Activated CD4-positive, alpha-beta T cell treated with anti-CD3 and anti-CD28 coated beads, Interleukin-2, amount 10 ng/mL, durations not matched to agents 7 days and 5 days (primary cell): ENCODE measurements around the gene IQGAP3. TPM values are rescaled to one million over a fixed set of nuclear protein-coding genes. Genes with fewer than 3 reads are reported as not detected.

Experiments used
- CTCF ChIA-PET: fragments of 350-600 bp; sonication (Branson Sonifier 250); formaldehyde crosslinking; loops from one replicate; lab custom pipeline; 2021; ENCODE audit warnings: antibody characterized with exemption; lab: Charles Lee
- POLR2A ChIA-PET: fragments of 350-600 bp; sonication (Branson Sonifier 250); formaldehyde crosslinking; loops from one replicate; lab custom pipeline; 2021; ENCODE audit warnings: antibody characterized with exemption; lab: Charles Lee
- DNase-seq: peaks from one replicate; pipeline ENCODE4 v3.0.0-alpha.2; 2020
- H3K27ac Mint-ChIP-seq: one replicate; pipeline ENCODE4 v1.8.0; 2021; ENCODE audit warnings: mild to moderate bottlenecking, moderate library complexity, mixed read lengths
- H3K27me3 Mint-ChIP-seq: one replicate; pipeline ENCODE4 v1.8.0; 2021; ENCODE audit warnings: mixed read lengths
- H3K36me3 Mint-ChIP-seq: one replicate; pipeline ENCODE4 v1.8.0; 2021; ENCODE audit warnings: low read depth, mixed read lengths
- H3K4me1 Mint-ChIP-seq: one replicate; pipeline ENCODE4 v1.8.0; 2021; ENCODE audit warnings: mixed read lengths
- H3K4me3 Mint-ChIP-seq: one replicate; pipeline ENCODE4 v1.8.0; 2021; ENCODE audit warnings: mild to moderate bottlenecking, moderate library complexity, mixed read lengths
- H3K9me3 Mint-ChIP-seq: one replicate; pipeline ENCODE4 v1.8.0; 2021; ENCODE audit warnings: mixed read lengths
- total RNA-seq, 2 experiments: library from RNA; stranded (reverse); gene quantifications; one replicate each; pipeline ENCODE4 v1.2.3, GENCODE V29; 2021

Gene IQGAP3
- total RNA-seq, 2 experiments from 2014 or later, result 25.2 to 25.5 TPM

DNA sequence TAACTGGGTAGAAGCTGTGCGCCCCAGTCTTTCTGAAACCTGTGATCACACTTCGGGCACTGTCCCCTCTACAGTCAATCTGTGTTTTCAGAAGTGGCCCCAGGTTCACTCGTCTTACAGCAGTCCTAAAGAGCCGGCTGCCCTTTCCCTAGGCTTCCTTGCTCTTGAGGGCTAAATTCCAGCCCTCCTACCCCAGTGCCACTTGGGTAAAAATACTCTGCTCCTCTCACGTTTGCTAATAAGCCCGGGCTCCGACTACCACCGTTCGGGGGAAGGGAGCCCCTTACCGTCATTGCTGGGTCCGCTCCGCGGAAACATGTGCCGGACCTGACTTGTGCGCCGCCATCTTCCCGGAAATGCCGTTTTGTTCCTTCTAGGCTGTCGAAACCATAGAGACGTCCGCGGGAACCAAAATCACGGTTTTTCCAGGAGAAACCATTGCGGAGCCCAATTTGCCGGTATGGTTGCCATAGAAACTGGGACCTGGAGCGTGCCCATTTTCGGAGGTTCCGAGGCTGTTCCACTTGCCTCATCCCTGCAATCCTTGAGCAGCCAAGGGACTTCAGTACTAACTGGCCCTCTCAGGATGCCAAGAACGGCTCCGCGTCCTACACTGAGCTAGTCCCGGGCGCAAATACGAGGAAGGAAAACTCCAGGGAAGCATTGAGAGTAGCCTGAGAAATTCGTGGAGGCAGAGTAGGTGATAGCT, 28.9 kb upstream of the IQGAP3 start, which contains the start of gene GPATCH4:
TSS of gene GPATCH4 (minus strand) at position 358 of the 709 bp plus-strand sequence.
- Mint-ChIP-seq H3K4me1 (peaks cover 36% of the 10 kb centered on the region), H3K36me3 (peaks cover 16% of the 10 kb centered on the region), H3K27ac (peak within 1 kb of the TSS; percentile 91), H3K27me3 (no peaks in the 10 kb centered on the region), H3K9me3 (no peaks in the 10 kb centered on the region), H3K4me3 (peak within 1 kb of the TSS; percentile 96)
- POLR2A ChIA-PET, result interaction anchor here (0.6 kb wide), 2 partner anchors 77 to 116 kb away, joined by 4 to 6 read pairs; no protein-coding TSS in a partner anchor
- DNase-seq, result peak; percentile 88
- CTCF ChIA-PET, result interaction anchor here (0.6 to 2.4 kb wide), 4 partner anchors 120 to 607 kb away, joined by 3 to 9 read pairs (median 6); no protein-coding TSS in a partner anchor

DNA sequence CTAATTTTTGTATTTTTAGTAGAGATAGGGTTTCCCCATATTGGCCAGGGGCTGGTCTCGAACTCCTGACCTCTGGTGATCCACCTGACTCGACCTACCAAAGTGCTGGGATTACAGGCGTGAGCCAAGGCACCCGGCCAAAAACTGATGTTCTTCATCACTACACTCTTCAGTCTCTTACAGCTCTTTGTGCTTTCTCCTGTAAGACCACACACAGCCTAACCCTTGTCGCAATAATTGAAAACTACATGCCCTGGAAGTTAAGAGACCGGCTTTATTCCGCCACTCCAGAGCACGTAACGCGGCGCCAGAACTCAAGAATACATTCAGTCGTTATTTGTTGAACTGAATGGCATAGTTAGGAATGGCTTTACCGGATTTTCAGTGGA, 28.4 kb upstream of the IQGAP3 start:
- H3K27me3 Mint-ChIP-seq, result no peaks in the 10 kb centered on the region
- no peak for DNase-seq
- POLR2A ChIA-PET, result no interaction called here
- H3K36me3 Mint-ChIP-seq, result peaks cover 16% of the 10 kb centered on the region
- H3K4me3 Mint-ChIP-seq, result peak overlapping the region; percentile 96
- H3K4me1 Mint-ChIP-seq, result peaks cover 36% of the 10 kb centered on the region
- peak overlapping the region; percentile 91 for H3K27ac Mint-ChIP-seq
- CTCF ChIA-PET, result interaction anchor here (1.1 to 2.4 kb wide), 2 partner anchors 119 to 155 kb away, joined by 5 to 9 read pairs; no protein-coding TSS in a partner anchor
- no peaks in the 10 kb centered on the region for H3K9me3 Mint-ChIP-seq

DNA sequence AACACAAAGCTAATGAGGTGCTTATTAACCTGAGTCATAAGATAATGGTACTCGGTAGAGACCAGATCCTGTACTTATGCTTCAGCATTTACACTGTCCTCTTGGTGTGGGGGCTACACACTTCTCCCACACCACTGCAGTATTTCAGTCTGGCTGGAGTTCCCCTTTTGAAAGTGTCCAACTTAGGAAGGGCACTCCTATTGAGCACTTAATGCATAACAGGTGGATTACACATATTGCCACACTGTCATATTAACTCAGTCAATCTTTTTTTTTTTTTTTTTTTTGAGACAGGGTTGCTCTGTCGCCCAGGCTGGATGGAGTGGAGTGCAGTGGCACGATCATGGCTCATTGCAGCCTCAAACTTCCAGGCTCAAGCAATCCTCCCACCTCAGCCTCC, 27.4 kb upstream of the IQGAP3 start:
- peaks cover 39% of the 10 kb centered on the region for H3K4me1 Mint-ChIP-seq
- no peak for DNase-seq
- no peaks in the 10 kb centered on the region for H3K27me3 Mint-ChIP-seq
- ChIA-PET POLR2A (interaction anchor here (0.5 kb wide), 1 partner anchor 22 kb away, joined by 3 read pairs; no protein-coding TSS in a partner anchor), CTCF (interaction anchor here (0.6 to 2.4 kb wide), 6 partner anchors 11 to 154 kb away, joined by 3 to 9 read pairs (median 4); no protein-coding TSS in a partner anchor)
- H3K4me3 Mint-ChIP-seq, result peak overlapping the region; percentile 96
- peaks cover 24% of the 10 kb centered on the region for H3K36me3 Mint-ChIP-seq
- H3K27ac Mint-ChIP-seq, result no peak overlapping the region
- H3K9me3 Mint-ChIP-seq, result no peaks in the 10 kb centered on the region

DNA sequence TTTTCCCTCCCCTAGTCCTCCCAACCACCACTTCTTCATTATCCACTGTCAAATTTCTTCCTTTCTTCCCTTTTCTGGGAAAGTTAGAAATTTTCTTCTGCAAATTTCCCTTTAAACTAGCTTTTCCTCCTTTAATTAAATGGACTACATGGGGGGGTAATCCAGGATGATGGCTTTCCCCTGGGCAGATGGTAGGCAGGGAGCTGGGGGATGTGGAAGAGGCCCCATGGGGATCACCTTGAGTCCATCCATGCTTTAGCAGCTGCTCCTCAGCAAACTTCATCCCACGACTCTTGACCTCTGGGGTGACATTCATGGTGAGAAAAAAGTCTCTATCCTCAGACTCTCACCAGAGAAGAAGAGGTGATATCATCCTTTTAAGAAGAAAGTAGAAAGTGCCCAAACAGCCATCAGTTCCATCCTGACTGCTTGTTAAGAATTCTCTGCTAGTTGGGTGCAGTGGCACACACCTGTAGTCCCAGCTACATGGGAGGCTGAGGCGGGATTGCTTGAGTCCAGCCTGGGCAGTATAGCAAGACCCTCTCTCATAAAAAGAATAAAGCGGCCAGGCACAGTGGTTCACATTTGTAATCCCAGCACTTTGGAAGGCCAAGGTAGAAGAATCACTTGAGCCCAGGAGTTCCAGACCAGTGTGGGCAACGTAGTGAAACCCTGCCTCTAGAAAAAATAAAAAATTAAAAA, 26.5 kb upstream of the IQGAP3 start:
- POLR2A ChIA-PET, result no interaction called here
- no peak overlapping the region for H3K4me3 Mint-ChIP-seq
- H3K4me1 Mint-ChIP-seq, result peaks cover 39% of the 10 kb centered on the region
- H3K36me3 Mint-ChIP-seq, result peaks cover 25% of the 10 kb centered on the region
- no peak for DNase-seq
- CTCF ChIA-PET, result interaction anchor here (0.6 to 2.4 kb wide), 5 partner anchors 10 to 153 kb away, joined by 3 to 9 read pairs (median 4); no protein-coding TSS in a partner anchor
- H3K9me3 Mint-ChIP-seq, result no peaks in the 10 kb centered on the region
- H3K27ac Mint-ChIP-seq, result no peak overlapping the region
- H3K27me3 Mint-ChIP-seq, result no peaks in the 10 kb centered on the region

DNA sequence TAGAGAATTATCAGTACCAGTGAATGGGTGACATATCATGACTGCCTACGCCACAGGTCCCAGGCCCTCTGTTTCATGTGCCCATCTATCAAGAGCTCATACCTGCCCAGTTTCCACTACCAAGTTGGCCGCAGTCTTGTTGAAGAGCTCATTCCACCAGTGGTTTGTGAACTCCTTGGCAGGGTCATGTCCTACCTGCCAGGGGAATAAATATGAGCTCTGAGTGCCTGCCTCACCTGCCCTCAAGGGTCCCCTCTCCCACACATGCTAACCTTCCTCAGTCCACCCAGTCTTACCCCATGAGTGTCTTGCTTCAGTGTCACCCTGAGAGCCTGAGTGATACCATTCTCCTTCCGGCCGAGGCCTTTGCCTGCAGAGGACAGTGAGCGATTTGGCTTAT, 25.8 kb upstream of the IQGAP3 start:
- H3K9me3 Mint-ChIP-seq, result no peaks in the 10 kb centered on the region
- H3K4me3 Mint-ChIP-seq, result no peak overlapping the region
- DNase-seq, result no peak
- H3K4me1 Mint-ChIP-seq, result peaks cover 41% of the 10 kb centered on the region
- ChIA-PET POLR2A (no interaction called here), CTCF (interaction anchor here (0.6 to 2.4 kb wide), 3 partner anchors 22 to 117 kb away, joined by 3 to 5 read pairs (median 4); no protein-coding TSS in a partner anchor)
- no peak overlapping the region for H3K27ac Mint-ChIP-seq
- no peaks in the 10 kb centered on the region for H3K27me3 Mint-ChIP-seq
- peaks cover 25% of the 10 kb centered on the region for H3K36me3 Mint-ChIP-seq

DNA sequence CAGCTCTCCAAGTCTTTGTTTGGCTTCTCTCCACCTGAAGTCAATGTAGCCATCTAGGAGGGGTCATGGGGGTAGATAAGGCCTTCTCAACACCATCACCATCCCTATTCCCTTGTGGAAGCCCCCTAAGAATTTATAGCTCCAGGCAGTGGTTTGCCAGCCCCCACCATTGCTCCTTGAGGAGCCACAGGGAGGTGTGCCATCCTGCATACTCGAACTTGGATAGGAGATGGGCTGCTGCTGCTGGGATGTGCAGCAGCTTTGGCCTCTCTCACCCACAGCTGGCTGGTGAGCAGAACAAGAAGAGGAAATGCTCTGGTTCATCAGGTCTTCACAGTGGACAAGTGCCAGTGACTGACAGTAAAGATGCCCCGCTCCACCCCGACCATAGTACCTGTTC, 24.1 kb upstream of the IQGAP3 start:
- Mint-ChIP-seq H3K27me3 (no peaks in the 10 kb centered on the region), H3K27ac (no peak overlapping the region), H3K4me3 (no peak overlapping the region), H3K4me1 (peaks cover 38% of the 10 kb centered on the region), H3K9me3 (no peaks in the 10 kb centered on the region), H3K36me3 (peaks cover 29% of the 10 kb centered on the region)
- POLR2A ChIA-PET, result no interaction called here
- CTCF ChIA-PET, result interaction anchor here (0.6 to 1.3 kb wide), 2 partner anchors 12 to 24 kb away, joined by 3 to 6 read pairs; no protein-coding TSS in a partner anchor
- no peak for DNase-seq

DNA sequence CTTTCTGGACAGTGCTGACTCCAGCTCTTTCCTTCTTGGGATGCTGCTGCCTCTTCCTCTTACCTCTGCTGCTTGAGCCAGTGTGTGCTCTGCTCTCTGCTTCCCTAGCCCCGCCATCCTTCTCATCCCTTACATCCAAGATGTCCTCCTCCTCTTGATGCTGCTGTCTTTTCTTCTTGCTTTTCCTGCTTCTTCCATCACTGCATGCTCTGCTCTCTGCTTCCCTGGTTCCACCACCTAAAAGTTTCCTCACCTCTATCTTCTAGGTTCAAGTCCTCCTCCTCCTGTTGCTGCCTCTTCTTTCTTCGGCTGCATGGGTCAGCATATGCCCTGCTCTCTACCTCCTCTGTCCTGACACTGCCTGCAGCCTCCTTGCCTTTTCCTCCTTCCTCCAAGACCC, 22.7 kb upstream of the IQGAP3 start:
- Mint-ChIP-seq H3K36me3 (peaks cover 28% of the 10 kb centered on the region), H3K4me3 (no peak overlapping the region), H3K9me3 (no peaks in the 10 kb centered on the region), H3K4me1 (peaks cover 40% of the 10 kb centered on the region), H3K27ac (no peak overlapping the region), H3K27me3 (no peaks in the 10 kb centered on the region)
- ChIA-PET POLR2A (no interaction called here), CTCF (interaction anchor here (1.5 kb wide), 1 partner anchor 209 kb away, joined by 3 read pairs; no protein-coding TSS in a partner anchor)
- DNase-seq, result no peak

DNA sequence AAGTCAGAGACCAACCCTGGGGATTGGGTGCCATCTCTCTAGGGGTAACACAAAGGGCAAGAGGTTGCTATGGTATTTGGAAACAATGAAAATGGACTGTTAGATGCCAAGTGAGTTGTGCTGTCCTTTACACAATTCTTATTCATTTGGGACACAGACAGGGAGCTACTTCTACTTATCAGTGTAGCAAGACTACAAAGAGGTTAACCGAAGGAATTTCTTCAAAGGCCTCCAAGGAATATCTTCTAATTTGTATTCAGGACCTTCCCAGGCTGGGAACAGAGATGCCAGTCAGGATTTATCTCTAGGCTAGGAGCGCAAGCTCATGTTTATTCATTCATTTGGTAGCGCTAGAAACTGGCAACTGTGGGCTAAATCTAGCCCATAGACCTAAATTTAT, 21.8 kb upstream of the IQGAP3 start:
- DNase-seq, result no peak
- Mint-ChIP-seq H3K36me3 (peaks cover 28% of the 10 kb centered on the region), H3K27me3 (no peaks in the 10 kb centered on the region), H3K27ac (no peak overlapping the region), H3K9me3 (no peaks in the 10 kb centered on the region), H3K4me3 (no peak overlapping the region), H3K4me1 (peaks cover 33% of the 10 kb centered on the region)
- POLR2A ChIA-PET, result no interaction called here
- CTCF ChIA-PET, result interaction anchor here (0.7 to 1.7 kb wide), 7 partner anchors 9 to 208 kb away, joined by 3 to 5 read pairs (median 3); partner anchors contain the start of gene MEF2D

DNA sequence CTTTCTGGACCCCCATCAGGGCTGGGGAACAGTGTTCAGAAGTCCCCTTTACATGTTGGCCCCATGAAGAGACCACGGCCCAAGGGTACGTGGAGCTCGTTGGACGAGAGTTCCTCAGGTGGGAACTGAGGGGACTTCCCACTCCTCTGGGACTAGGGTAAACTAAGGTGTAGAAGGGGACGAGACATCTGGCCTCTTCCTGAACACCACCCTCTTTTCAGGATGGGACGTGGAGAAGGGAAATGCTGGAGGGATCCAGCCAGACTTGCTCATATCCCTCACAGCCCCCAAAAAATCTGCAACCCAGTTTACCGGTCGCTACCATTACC, 21.3 kb upstream of the IQGAP3 start:
- no peak for DNase-seq
- ChIA-PET CTCF (interaction anchor here (0.9 to 1.7 kb wide), 6 partner anchors 10 to 207 kb away, joined by 3 to 5 read pairs (median 3); partner anchors contain the start of gene MEF2D), POLR2A (no interaction called here)
- no peaks in the 10 kb centered on the region for H3K9me3 Mint-ChIP-seq
- peaks cover 28% of the 10 kb centered on the region for H3K4me1 Mint-ChIP-seq
- peaks cover 24% of the 10 kb centered on the region for H3K36me3 Mint-ChIP-seq
- no peaks in the 10 kb centered on the region for H3K27me3 Mint-ChIP-seq
- no peak overlapping the region for H3K27ac Mint-ChIP-seq
- H3K4me3 Mint-ChIP-seq, result no peak overlapping the region

DNA sequence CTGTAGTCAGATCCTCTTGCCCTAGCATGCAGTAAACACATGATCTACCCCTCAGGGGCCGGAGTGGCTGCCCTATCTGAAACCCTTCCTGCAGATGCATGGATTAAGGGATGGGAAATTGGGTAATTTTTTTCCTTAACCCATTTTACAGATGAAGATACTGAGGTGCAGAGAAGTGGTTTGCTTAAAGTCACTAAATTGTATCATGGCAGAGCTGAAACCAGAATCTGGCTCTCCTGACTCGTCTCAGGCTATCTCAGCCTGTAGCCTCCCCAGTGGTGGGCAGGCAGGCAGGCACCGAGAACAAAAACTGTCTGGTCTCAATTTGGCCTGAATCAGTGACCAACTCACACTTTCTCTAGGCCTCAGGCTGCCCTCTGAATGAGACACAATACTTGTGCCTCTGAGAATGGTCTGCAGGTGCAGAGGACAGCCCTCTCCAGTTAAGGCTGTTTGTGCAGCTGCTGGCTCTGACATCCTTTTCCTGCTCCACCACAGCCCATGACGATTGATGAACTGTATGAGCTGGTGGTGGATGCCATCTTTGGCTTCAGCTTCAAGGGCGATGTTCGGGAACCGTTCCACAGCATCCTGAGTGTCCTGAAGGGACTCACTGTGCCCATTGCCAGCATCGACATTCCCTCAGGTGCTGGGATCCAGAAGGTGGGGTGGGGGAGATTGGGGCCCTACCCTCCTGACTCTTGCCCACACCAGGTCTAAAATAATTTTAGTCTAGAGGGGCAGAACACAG, 20.7 kb upstream of the IQGAP3 start:
- Mint-ChIP-seq H3K27me3 (no peaks in the 10 kb centered on the region), H3K4me1 (peaks cover 25% of the 10 kb centered on the region), H3K27ac (peak overlapping the region; percentile 10), H3K4me3 (peak overlapping the region; percentile 78), H3K9me3 (no peaks in the 10 kb centered on the region), H3K36me3 (peaks cover 21% of the 10 kb centered on the region)
- POLR2A ChIA-PET, result no interaction called here
- CTCF ChIA-PET, result interaction anchor here (1.1 to 1.7 kb wide), 6 partner anchors 14 to 207 kb away, joined by 3 to 5 read pairs (median 4); partner anchors contain the start of genes MEF2D and TTC24
- DNase-seq, result no peak

DNA sequence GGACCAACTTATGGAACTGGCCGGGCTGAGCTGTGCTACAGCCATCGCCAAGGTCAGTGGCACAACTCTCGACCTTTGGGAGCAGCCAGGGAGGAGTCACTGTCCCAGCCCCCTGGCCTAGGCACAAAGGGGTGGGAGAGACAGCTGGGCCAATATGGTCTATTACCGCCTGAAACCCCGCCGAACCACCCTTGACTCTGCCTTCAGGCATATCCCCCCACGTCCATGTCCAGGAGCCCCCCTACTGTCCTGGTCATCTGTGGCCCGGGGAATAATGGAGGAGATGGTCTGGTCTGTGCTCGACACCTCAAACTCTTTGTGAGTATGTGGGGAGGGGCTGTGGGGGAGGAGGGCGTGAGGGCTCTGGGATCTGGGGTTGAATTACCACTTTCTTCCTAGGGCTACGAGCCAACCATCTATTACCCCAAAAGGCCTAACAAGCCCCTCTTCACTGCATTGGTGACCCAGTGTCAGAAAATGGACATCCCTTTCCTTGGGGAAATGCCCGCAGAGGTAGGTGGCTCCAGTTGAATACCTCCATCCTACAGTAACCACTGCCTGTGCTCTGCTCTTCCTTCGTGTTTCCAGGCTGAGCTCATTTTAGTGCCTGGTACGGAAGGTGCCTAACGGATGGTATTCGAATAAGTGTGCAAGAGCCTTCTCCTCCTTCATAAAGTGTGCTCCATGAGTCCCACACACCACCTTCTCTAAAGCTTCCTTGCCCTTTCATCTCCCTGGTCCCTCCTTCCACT, 20.0 kb upstream of the IQGAP3 start:
- CTCF ChIA-PET, result interaction anchor here (0.6 to 1.7 kb wide), 10 partner anchors 10 to 146 kb away, joined by 3 to 7 read pairs (median 4); partner anchors contain the start of genes MEF2D and TTC24

More for the DNA sequence above, 20.0 kb upstream of the IQGAP3 start:
- peak overlapping the region; percentile 78 for H3K4me3 Mint-ChIP-seq
- no peak for DNase-seq
- peaks cover 25% of the 10 kb centered on the region for H3K4me1 Mint-ChIP-seq
- H3K27ac Mint-ChIP-seq, result peak overlapping the region; percentile 78
- POLR2A ChIA-PET, result no interaction called here
- H3K27me3 Mint-ChIP-seq, result no peaks in the 10 kb centered on the region
- no peaks in the 10 kb centered on the region for H3K9me3 Mint-ChIP-seq
- peaks cover 19% of the 10 kb centered on the region for H3K36me3 Mint-ChIP-seq
